ENCODE measurements around the gene TWSG1. TPM values are rescaled to one million over a fixed set of nuclear protein-coding genes. Genes with fewer than 3 reads are reported as not detected.

Gene TWSG1
- polyA plus RNA-seq, 1 experiment, result 328 TPM

- H3K27me3 ChIP-seq (ENCODE audit: control insufficient read depth, insufficient read depth, low read length), result no peaks in the 10 kb centered on the region
- POLR2A ChIA-PET, result interaction anchor here (0.6 kb wide), 1 partner anchor 37 kb away, joined by 6 read pairs; no protein-coding TSS in a partner anchor
- DNase-seq (ENCODE audit: low read depth, low spot score), result peak; percentile 44
- peaks cover 3% of the 10 kb centered on the region; the same call in 1 of the 2 replicates for H3K9me3 ChIP-seq (ENCODE audit: control insufficient read depth, insufficient read depth, low read length)
- no peak overlapping the region for H3K27ac ChIP-seq (ENCODE audit: low read depth, low read length)
- H3K4me3 ChIP-seq (ENCODE audit: low read depth, low read length), result no peak overlapping the region
- CTCF ChIA-PET, result no interaction called here
- TF ChIP-seq CTCF (IDR thresholded peaks at IDR 0.05; ENCODE audit: low read depth, low read length), result no peak
Observed at GRCh38 chr18:9413576-9413975, 79.0 kb downstream of the TWSG1 start.

GRCh38 chr18:9416563-9417072, 82.0 kb downstream of the TWSG1 start:
- POLR2A ChIA-PET, result no interaction called here
- H3K27me3 ChIP-seq (ENCODE audit: control insufficient read depth, insufficient read depth, low read length), result no peaks in the 10 kb centered on the region
- peak overlapping the region; percentile 48 for H3K27ac ChIP-seq (ENCODE audit: low read depth, low read length)
- no peak for TF ChIP-seq CTCF (IDR thresholded peaks at IDR 0.05; ENCODE audit: low read depth, low read length)
- no peak for DNase-seq (ENCODE audit: low read depth, low spot score)
- H3K9me3 ChIP-seq (ENCODE audit: control insufficient read depth, insufficient read depth, low read length), result no peaks in the 10 kb centered on the region
- no peak overlapping the region for H3K4me3 ChIP-seq (ENCODE audit: low read depth, low read length)
- CTCF ChIA-PET, result no interaction called here

GRCh38 chr18:9417073-9417851, 82.7 kb downstream of the TWSG1 start:
- no peak overlapping the region for H3K4me3 ChIP-seq (ENCODE audit: low read depth, low read length)
- TF ChIP-seq CTCF (IDR thresholded peaks at IDR 0.05; ENCODE audit: low read depth, low read length), result no peak
- DNase-seq (ENCODE audit: low read depth, low spot score), result no peak
- peak overlapping the region; percentile 48 for H3K27ac ChIP-seq (ENCODE audit: low read depth, low read length)
- H3K27me3 ChIP-seq (ENCODE audit: control insufficient read depth, insufficient read depth, low read length), result no peaks in the 10 kb centered on the region
- ChIA-PET POLR2A (no interaction called here), CTCF (no interaction called here)
- no peaks in the 10 kb centered on the region for H3K9me3 ChIP-seq (ENCODE audit: control insufficient read depth, insufficient read depth, low read length)

DNA sequence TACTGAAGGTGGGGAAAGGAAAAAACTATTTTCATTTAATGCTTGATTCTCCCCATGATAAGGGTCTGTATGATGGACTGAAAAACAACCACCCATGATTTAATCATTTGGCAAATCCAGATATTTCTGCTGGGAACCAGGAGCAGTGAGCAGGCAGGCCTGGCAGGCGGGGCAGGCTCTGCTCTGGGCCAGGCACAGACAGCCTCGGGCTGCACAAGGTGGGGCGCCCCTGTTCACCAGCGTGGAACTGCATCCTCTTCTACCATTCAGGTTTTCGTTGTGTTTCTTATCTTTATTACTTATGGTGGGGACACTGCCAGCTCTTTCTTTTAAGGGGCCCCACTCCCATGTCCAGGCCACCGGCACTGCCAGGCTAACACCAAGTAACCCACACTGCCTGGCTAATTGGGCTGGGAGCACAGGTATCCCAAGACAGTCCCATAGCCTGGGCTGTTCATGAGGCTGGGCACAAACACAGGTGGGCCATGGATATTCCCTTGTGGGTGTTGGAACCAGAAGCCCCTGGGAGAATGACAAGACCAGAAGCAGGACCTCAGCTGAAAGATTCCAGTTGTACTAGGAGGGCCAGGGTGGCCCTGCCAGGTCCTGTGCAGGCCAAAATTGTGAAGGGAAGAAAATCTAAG, 83.6 kb downstream of the TWSG1 start:
- no peak for DNase-seq (ENCODE audit: low read depth, low spot score)
- no peak for TF ChIP-seq CTCF (IDR thresholded peaks at IDR 0.05; ENCODE audit: low read depth, low read length)
- POLR2A ChIA-PET, result no interaction called here
- H3K27ac ChIP-seq (ENCODE audit: low read depth, low read length), result no peak overlapping the region
- no peaks in the 10 kb centered on the region for H3K9me3 ChIP-seq (ENCODE audit: control insufficient read depth, insufficient read depth, low read length)
- no peaks in the 10 kb centered on the region for H3K27me3 ChIP-seq (ENCODE audit: control insufficient read depth, insufficient read depth, low read length)
- no peak overlapping the region for H3K4me3 ChIP-seq (ENCODE audit: low read depth, low read length)
- CTCF ChIA-PET, result no interaction called here
